Measurements from ENCODE around the gene TCF21.

The TCF21 gene

GRCh38 chr6:133939778-133940667 is 51.1 kb downstream of the TCF21 start:
- Histone ChIP-seq H3K9ac (ENCODE audit: low read length) (no peak overlapping the region), H3K36me3 (ENCODE audit: control insufficient read depth, insufficient read depth, low read length) (no peaks in the 10 kb centered on the region), H3K27me3 (ENCODE audit: control insufficient read depth, insufficient read depth, low read length) (no peaks in the 10 kb centered on the region)

More at GRCh38 chr6:133939778-133940667, 51.1 kb downstream of the TCF21 start:
- H3K4me1 ChIP-seq (ENCODE audit: control insufficient read depth, insufficient read depth, low read length): no peaks in the 10 kb centered on the region
- no peak overlapping the region for H3K4me3 ChIP-seq (ENCODE audit: low read length)
- no peaks in the 10 kb centered on the region for H3K9me3 ChIP-seq (ENCODE audit: control insufficient read depth, low read length)
